Aorta (tissue), 5 donors: ENCODE data around the gene CHM. TPM values are rescaled to one million over a fixed set of nuclear protein-coding genes. Genes with fewer than 3 reads are reported as not detected.

Experiments
- ATAC-seq: fragments of 200-7000 bp; cut with Tn5 transposase; one replicate; pipeline ENCODE4 v1.9.1; 2022; ENCODE audit warnings: moderate library complexity; ENCODE audit not compliant: low FRiP score
- DNase-seq, 2 donors: peaks; one replicate each; pipeline ENCODE4 v3.0.0-alpha.2; 2020
- H3K27ac ChIP-seq, 2 donors: one replicate each; pipeline ENCODE4 v1.5.1; 2013; ENCODE audit warnings: low read length in 2 of 2, mild to moderate bottlenecking in 2 of 2, moderate library complexity in 2 of 2, control low read depth in 1 of 2, inconsistent platforms in 1 of 2, low read depth in 1 of 2
- H3K27me3 ChIP-seq, 2 donors: one replicate each; pipeline ENCODE4 v1.6.1; 2013; ENCODE audit warnings: control low read depth in 1 of 2, low read length in 1 of 2, mild to moderate bottlenecking in 1 of 2, moderate library complexity in 1 of 2; ENCODE audit not compliant: insufficient read depth in 2 of 2, control insufficient read depth in 1 of 2
- H3K36me3 ChIP-seq, 2 donors: one replicate each; pipeline ENCODE4 v1.6.1; 2013; ENCODE audit warnings: control low read depth in 1 of 2, low read length in 1 of 2, mild to moderate bottlenecking in 1 of 2; ENCODE audit not compliant: insufficient read depth in 2 of 2, control insufficient read depth in 1 of 2
- H3K4me1 ChIP-seq, 2 donors: one replicate each; pipeline ENCODE4 v1.6.1; 2013; ENCODE audit warnings: low read length in 2 of 2, control low read depth in 1 of 2, mild to moderate bottlenecking in 1 of 2, moderate library complexity in 1 of 2; ENCODE audit not compliant: insufficient read depth in 2 of 2, control insufficient read depth in 1 of 2
- H3K4me3 ChIP-seq, 2 donors: one replicate each; pipeline ENCODE4 v1.5.1; 2013; ENCODE audit warnings: low read length in 2 of 2, control low read depth in 1 of 2, mild to moderate bottlenecking in 1 of 2
- H3K9me3 ChIP-seq: one replicate; pipeline ENCODE4 v1.6.1; 2013; ENCODE audit warnings: mild to moderate bottlenecking, low read length; ENCODE audit not compliant: control insufficient read depth
- WGBS, 2 donors: extraction: QIAGEN DNeasy Blood & Tissue Kit; methylation state at CpG; one replicate each; pipeline ENCODE4 v1.1.7; 2013; 5-methylcytosine and 5-hydroxymethylcytosine counted together
- intact Hi-C, 2 donors: fragments of 100-400 bp; cut with DNase I; formaldehyde crosslinking; loops; one replicate each; pipeline versions ENCODE4 v1.14.2 to v1.15.0; 2022
- long read RNA-seq, 2 donors: library from polyadenylated mRNA; unstranded; transcript quantifications; one replicate each; pipeline ENCODE4 v2.0.0, GENCODE V29; 2020 to 2021
- polyA plus RNA-seq, 2 donors: library from polyadenylated mRNA; stranded (reverse); fragments of 200-250 nt; gene quantifications; one replicate each; pipeline ENCODE4 v1.2.3, GENCODE V29; 2013
- total RNA-seq, 2 donors: library from RNA; stranded (reverse); fragmentation: NEBNext Ultra II Directional; extraction: Animal tissue kit (Norgen Biotek cat#: 25700); gene quantifications; one replicate each; pipeline ENCODE4 v1.2.1, GENCODE V29; 2021
- donor health status: healthy with polysubstance abuse.
- donor health status: Bipolar disorder and iron deficiency.
- donor health status: DM: no; HTN: no; CAD: no.
- donor health status: DM: no; HTN: no; CAD: no.
- donor health status: DM: yes; HTN: yes; CAD: no.

CHM gene, protein sequence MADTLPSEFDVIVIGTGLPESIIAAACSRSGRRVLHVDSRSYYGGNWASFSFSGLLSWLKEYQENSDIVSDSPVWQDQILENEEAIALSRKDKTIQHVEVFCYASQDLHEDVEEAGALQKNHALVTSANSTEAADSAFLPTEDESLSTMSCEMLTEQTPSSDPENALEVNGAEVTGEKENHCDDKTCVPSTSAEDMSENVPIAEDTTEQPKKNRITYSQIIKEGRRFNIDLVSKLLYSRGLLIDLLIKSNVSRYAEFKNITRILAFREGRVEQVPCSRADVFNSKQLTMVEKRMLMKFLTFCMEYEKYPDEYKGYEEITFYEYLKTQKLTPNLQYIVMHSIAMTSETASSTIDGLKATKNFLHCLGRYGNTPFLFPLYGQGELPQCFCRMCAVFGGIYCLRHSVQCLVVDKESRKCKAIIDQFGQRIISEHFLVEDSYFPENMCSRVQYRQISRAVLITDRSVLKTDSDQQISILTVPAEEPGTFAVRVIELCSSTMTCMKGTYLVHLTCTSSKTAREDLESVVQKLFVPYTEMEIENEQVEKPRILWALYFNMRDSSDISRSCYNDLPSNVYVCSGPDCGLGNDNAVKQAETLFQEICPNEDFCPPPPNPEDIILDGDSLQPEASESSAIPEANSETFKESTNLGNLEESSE
- total RNA-seq (10 to 100 TPM; 30.0 to 30.7 TPM), polyA plus RNA-seq (10 to 100 TPM in 1 of 2 donors, 1 to 10 TPM in 1; 2.8 to 11.9 TPM)
- long read RNA-seq, donor 1, transcript CHM-203 (2 exons, 678 nt): major isoform, 5 of 11 reads
- long read RNA-seq, donor 1, partial matches to known transcripts: 3 of 11 reads
- long read RNA-seq, donor 1, other reads (novel, unspliced or antisense): 3 of 11 reads
- long read RNA-seq, donor 2, full-length matches to known transcripts: 2 of 12 reads
- long read RNA-seq, donor 2, partial matches to known transcripts: 0 of 12 reads
- long read RNA-seq, donor 2, other reads (novel, unspliced or antisense): 10 of 12 reads

DNA sequence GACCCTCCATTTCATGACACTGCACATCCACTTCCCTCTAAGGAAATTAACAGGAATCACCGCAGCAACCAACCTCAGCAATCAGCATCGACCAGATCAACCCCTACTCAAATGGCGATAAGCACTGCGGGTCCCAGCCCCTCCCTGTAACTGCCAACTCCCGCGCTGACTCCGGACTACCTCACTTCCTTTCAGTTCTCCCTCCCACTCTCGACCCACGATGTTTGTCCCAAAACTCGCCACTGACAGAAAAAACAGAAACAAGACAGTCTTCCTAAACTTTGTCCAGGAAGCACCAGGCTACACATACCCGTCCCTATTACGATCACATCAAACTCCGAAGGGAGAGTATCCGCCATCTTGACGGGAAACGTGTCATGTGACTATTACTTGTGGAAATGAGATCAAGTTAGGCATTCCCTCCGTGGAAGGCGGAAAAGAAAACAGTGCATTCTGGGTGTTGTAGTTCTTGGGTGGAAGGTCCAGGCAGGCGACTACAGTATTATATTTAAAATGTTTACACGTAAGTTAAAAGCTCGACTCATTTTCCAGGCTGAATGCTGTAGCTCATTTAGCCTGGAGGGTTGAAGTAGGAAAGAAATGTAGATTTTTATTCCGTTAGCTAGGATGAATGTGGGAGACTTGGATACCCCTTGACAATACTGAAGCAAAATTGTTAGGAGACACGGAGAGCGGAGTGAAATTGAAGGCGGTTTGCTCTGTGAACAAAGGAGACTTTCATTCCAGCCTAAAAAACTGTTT, at the start of gene CHM:
TSS of gene CHM (minus strand) at position 385 of the 762 bp plus-strand sequence. CDS start at position 359, 26 bp downstream.
- 1 to 20% methylated on average over 25 of the region's 25 CpGs for WGBS, 2 donors
- peak in 1 of 2 donors; percentile 61 for DNase-seq
- no peaks in the 10 kb centered on the region for H3K27me3 ChIP-seq
- intact Hi-C loops: no loop called here
- H3K4me3 ChIP-seq: peak within 1 kb of the TSS; percentile 46 to 93
- H3K9me3 ChIP-seq: no peaks in the 10 kb centered on the region
- peak within 1 kb of the TSS; percentile 10 to 22 for H3K27ac ChIP-seq
- no peaks in the 10 kb centered on the region for H3K4me1 ChIP-seq
- ATAC-seq: peak; percentile 94
- no peaks in the 10 kb centered on the region for H3K36me3 ChIP-seq

DNA sequence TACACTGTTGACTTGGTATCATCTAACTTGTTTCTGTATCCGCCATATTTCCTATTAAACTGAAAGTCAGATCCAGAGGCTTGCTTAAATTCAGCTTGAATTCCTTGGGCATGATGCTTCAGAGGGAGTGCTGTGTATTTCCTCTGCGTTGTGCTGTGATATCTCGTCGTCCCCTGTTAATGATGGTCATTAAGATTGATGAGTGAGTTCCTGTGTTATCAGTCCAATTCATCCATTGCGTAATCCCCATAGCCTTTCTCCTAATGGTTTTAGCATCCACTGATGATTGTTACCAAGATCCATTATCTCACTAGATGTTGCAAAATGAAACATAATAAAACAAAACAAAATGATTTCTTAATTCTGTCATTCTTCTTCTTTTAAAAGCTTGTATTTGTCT, 31.3 kb upstream of the CHM start:
- intact Hi-C loops: no loop called here
- Histone ChIP-seq H3K4me3 (no peak overlapping the region), H3K27ac (no peak overlapping the region), H3K4me1 (no peaks in the 10 kb centered on the region), H3K27me3 (no peaks in the 10 kb centered on the region), H3K9me3 (no peaks in the 10 kb centered on the region), H3K36me3 (no peaks in the 10 kb centered on the region)
- WGBS, 2 donors: 48 to 58% methylated on average over 5 of the region's 5 CpGs
- DNase-seq: no peak
- no peak for ATAC-seq

DNA sequence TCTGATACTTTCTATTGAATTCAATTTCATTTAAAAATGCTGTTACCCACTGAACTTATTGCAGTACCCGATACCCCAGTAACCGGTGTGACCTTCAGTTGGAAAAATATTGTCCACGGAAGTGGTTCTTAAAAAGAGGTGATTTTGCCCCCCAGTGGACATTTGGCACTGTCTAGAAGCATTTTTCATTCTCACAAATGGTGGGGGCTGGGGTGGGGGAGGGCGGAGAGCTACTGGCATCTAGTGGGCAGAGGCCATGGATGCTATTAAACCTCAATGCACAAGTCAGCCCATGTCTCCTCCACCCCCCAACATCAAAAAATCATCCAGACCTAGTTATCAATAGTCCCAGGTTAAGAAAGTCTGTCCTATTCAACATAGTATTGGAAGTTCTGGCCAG, 19.6 kb upstream of the CHM start:
- 59 to 62% methylated on average over 4 of the region's 4 CpGs for WGBS, 2 donors
- DNase-seq: no peak
- no peak overlapping the region for H3K27ac ChIP-seq

GRCh38 chrX:86061407-86061806, 14.0 kb upstream of the CHM start:
- 73 to 85% methylated on average over 3 of the region's 3 CpGs for WGBS, 2 donors
- ATAC-seq: no peak
- H3K4me1 ChIP-seq: no peaks in the 10 kb centered on the region
- DNase-seq: no peak
- H3K27me3 ChIP-seq: no peaks in the 10 kb centered on the region
- no peaks in the 10 kb centered on the region for H3K36me3 ChIP-seq
- no peaks in the 10 kb centered on the region for H3K9me3 ChIP-seq
- intact Hi-C loops: no loop called here
- H3K27ac ChIP-seq: no peak overlapping the region
- no peak overlapping the region for H3K4me3 ChIP-seq

More for the DNA sequence above, 19.6 kb upstream of the CHM start:
- intact Hi-C loops: no loop called here
- no peak overlapping the region for H3K4me3 ChIP-seq
- no peaks in the 10 kb centered on the region for H3K36me3 ChIP-seq
- H3K4me1 ChIP-seq: no peaks in the 10 kb centered on the region
- no peaks in the 10 kb centered on the region for H3K9me3 ChIP-seq
- no peak for ATAC-seq
- H3K27me3 ChIP-seq: no peaks in the 10 kb centered on the region

DNA sequence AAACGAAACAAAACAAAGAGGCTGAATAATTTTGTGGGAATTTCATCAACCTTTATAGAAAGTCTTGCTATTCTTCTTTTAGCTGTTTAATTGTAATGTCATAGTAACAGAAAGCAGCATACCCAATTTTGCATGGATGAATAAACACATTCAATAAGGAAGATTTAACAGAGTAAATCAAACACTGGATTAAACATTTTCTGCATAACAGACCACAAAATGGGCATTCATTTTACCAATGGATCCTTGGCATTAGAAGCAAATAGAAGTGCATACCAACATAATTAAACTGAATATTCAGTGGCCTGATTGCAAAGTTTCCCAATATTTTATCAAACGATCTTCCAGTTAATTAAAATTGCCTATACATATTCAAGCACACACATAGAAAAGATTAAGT, 4.4 kb upstream of the CHM start:
- Histone ChIP-seq H3K4me3 (no peak overlapping the region), H3K36me3 (no peaks in the 10 kb centered on the region), H3K27me3 (no peaks in the 10 kb centered on the region), H3K4me1 (no peaks in the 10 kb centered on the region), H3K27ac (no peak overlapping the region), H3K9me3 (no peaks in the 10 kb centered on the region)
- ATAC-seq (no peak), DNase-seq (no peak)
- intact Hi-C loops: no loop called here
- 49 to 79% methylated on average over 2 of the region's 2 CpGs for WGBS, 2 donors

GRCh38 chrX:86047936-86048280, 550 bp upstream of the CHM start:
- DNase-seq: no peak
- no peaks in the 10 kb centered on the region for H3K9me3 ChIP-seq
- no peaks in the 10 kb centered on the region for H3K36me3 ChIP-seq
- 6 to 31% methylated on average over 15 of the region's 15 CpGs for WGBS, 2 donors
- intact Hi-C loops: no loop called here
- H3K4me1 ChIP-seq: no peaks in the 10 kb centered on the region
- H3K4me3 ChIP-seq: peak overlapping the region; percentile 46 to 80
- ATAC-seq: peak; percentile 22
- H3K27ac ChIP-seq: peak overlapping the region in 1 of 2 donors; percentile 22
- no peaks in the 10 kb centered on the region for H3K27me3 ChIP-seq

DNA sequence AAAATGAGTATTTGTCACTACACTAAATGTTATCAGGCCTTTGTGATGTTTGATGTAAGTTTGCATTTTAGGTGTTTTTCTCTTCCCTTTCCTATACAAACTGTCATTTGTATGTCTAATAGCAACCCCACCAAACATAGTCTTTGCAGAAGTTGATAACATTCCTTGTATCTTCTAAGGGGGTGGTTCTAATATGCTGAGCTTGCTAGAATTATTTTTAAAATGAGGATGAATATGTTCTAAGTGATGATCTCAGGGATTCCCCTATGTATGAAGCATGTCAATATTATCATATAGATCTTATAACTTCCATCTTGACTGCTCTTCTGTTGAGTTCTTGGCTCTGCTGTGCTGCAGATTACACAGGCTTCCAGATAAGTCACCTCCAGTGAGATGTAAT, 3.1 kb downstream of the CHM start:
- H3K36me3 ChIP-seq: no peaks in the 10 kb centered on the region
- H3K4me1 ChIP-seq: no peaks in the 10 kb centered on the region
- H3K27me3 ChIP-seq: no peaks in the 10 kb centered on the region
- intact Hi-C loops: no loop called here
- H3K9me3 ChIP-seq: no peaks in the 10 kb centered on the region
- H3K4me3 ChIP-seq: no peak overlapping the region
- no peak for ATAC-seq
- H3K27ac ChIP-seq: no peak overlapping the region
- DNase-seq: no peak
